ENCODE results near the gene IQSEC3.
"Not testable (repeated sequence)": the region's sequence is repeated elsewhere in the genome, so short reads cannot be mapped to it uniquely, and the experiment has no call there.

The IQSEC3 gene

GRCh38 chr12:66428-66781, at the start of gene IQSEC3:
IQSEC3 (plus strand) TSS chr12:66767; CDS start chr12:66883, 116 bp downstream.
- DNase-seq = not testable (repeated sequence)

- not testable (repeated sequence) for DNase-seq
Measured at GRCh38 chr12:17370-18340, 48.9 kb upstream of the IQSEC3 start.

GRCh38 chr12:18821-19567, 47.6 kb upstream of the IQSEC3 start:
- not testable (repeated sequence) for DNase-seq

- DNase-seq = not testable (repeated sequence)
Measured at GRCh38 chr12:19906-20305, 46.7 kb upstream of the IQSEC3 start.

GRCh38 chr12:20757-21156, 45.8 kb upstream of the IQSEC3 start:
- no peak for DNase-seq

GRCh38 chr12:21301-22189, 45.0 kb upstream of the IQSEC3 start:
- DNase-seq = no peak

- no peak for DNase-seq
Measured at GRCh38 chr12:22190-22529, 44.4 kb upstream of the IQSEC3 start.

DNA sequence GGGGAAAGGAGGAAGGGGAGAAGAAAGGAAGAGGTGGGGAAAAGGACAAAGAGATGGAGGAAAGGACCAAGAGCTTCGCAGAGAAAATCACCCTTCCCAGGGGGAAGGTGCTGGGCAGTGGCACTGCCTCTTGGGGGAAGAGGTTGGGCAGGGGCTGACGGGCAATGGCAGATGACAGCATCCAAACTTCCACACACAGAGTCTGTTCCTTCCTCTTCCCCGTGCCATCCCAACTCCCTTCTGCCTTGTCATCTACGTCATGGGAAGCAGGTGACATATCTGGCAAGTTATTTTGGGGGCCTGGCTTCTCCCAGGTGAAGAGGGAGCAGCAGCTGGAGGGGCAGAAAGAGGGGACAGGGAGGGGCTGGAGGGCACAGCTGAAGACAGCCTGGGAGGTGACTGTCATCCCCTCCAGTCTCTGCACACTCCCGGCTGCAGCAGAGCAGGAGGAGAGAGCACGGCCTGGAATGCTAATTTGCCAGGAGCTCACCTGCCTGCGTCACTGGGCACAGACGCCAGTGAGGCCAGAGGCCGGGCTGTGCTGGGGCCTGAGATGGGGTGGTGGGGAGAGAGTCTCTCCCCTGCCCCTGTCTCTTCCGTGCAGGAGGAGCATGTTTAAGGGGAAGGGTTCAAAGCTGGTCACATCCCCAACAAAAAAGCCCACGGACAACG, 43.9 kb upstream of the IQSEC3 start:
- DNase-seq = no peak

- DNase-seq = not testable (repeated sequence)
Measured at GRCh38 chr12:27904-28303, 38.7 kb upstream of the IQSEC3 start.

DNA sequence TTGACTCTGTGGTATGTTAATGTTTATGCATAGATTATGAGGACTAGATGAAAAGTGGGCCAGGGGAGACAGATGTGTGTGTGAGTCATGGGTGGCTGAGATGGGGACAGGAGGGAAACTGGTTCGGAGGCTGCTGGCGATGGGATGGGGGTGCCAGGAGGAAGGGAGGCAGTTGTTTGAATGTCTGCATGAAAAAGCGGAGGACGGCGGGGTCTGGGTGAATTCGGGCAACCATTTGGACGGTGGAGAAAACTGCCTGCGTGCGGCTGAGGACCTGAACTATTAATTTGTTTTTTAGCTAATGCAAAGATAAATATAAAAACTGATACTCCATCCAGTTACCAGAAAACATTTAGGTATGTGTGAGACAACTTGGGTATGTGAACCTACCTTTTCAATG, 27.8 kb upstream of the IQSEC3 start:
- DNase-seq = not testable (repeated sequence)

- DNase-seq = not testable (repeated sequence)
Measured at GRCh38 chr12:39555-40265, 26.9 kb upstream of the IQSEC3 start.

DNA sequence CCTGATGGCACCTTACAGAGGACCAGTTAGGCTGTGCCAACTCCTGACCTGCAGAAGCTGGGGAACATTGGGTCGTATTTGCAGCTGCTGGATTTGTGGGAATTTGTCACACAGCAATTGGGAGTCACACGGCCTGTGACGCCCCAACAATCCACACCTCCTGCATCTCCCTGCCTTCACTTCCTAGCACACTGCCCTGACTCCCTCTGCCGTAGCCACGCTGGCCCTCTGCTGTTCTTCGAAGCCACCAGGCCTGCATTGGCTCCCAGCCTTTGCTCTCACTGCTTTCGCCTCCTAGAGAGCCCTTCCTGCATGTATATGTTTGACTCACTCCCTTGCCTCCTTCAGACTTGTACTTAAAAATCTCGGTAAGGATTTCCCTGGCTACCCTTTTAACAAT, 22.2 kb upstream of the IQSEC3 start:
- not testable (repeated sequence) for DNase-seq

DNA sequence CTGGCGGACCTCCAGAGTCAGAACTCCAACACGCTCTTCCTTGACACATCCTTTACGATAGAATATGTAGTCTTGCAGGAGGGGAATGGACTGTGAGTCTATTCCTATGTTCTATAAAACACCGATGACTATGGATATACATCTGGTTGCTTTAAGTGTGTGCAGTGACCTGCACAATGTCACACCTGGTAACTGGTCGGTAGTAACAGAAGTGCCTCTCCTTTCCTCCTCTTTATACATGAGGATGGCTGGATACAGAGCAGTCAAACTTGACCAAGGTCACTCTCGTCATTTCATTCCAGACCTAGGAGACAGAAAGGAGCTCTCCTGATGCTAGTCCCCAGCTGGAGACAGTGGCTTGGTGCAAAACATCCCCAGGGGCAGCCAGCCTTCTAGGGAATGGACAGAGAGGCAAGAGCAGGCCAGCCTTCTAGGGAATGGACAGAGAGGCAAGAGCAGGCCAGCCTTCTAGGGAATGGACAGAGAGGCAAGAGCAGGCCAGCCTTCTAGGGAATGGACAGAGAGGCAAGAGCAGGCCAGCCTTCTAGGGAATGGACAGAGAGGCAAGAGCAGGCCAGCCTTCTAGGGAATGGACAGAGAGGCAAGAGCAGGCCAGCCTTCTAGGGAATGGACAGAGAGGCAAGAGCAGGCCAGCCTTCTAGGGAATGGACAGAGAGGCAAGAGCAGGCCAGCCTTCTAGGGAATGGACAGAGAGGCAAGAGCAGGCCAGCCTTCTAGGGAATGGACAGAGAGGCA, 21.2 kb upstream of the IQSEC3 start:
- DNase-seq = not testable (repeated sequence)

- DNase-seq = not testable (repeated sequence)
Measured at GRCh38 chr12:45991-46358, 20.6 kb upstream of the IQSEC3 start.

DNA sequence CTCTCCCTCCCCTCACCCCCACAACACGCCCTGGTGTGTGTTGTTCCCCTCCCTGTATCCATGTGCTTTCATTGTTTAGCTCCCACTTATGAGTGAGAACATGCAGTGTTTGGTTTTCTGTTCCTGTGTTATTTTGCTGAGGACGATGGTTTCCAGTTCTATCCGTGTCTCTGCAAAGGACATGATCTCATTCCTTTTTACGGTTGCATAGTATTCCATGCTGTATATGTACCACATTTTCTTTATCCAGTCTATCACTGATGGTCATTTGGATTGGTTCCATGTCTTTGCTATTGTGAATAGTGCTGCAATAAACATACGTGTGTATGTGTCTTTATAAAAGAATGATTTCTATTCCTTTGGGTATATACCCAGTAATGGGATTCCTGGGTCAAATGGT, 20.0 kb upstream of the IQSEC3 start:
- DNase-seq = not testable (repeated sequence)

DNA sequence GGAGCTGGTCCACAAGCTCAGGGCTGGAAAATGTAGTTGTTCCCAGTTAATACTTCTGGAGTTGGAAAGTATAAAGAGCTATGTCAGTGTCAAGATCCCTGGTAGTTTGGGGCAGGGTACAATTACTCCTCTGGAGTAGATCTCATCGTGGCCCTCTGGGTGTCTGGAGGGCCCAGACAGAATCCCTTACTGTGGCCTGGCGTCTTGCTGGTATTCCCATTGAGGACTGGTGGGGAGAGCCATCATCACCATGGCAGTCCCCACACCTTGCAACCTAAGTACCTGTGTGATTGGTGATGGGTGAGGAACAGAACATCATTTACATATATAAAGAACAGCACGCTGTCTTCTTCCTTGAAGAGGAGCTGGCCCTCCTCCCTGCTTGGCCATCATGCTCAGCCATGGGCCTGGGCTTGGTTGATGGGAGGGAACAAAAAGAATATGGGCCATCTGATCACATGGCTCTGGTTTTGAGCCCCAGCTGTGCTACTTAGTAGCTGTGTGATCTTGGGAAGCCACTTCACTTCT, 18.8 kb upstream of the IQSEC3 start:
- not testable (repeated sequence) for DNase-seq

- DNase-seq = not testable (repeated sequence)
Measured at GRCh38 chr12:49149-49548, 17.4 kb upstream of the IQSEC3 start.

- DNase-seq = not testable (repeated sequence)
Measured at GRCh38 chr12:51087-51486, 15.5 kb upstream of the IQSEC3 start.

- DNase-seq = not testable (repeated sequence)
Measured at GRCh38 chr12:51962-52361, 14.6 kb upstream of the IQSEC3 start.

GRCh38 chr12:52902-53734, 13.4 kb upstream of the IQSEC3 start:
- not testable (repeated sequence) for DNase-seq

Data from NCI-H146 (cell line).